Epithelial cell of esophagus (primary cell): Measurements from ENCODE around the gene CHPF.

Experiments used
- DNase-seq: peaks from one replicate; pipeline ENCODE4 v3.0.0; 2010; ENCODE audit warnings: low read depth
- H3K4me3 ChIP-seq: 2 replicates; pipeline ENCODE4 v1.5.1; 2011; ENCODE audit warnings: mild to moderate bottlenecking, low read length, control low read depth
- TF ChIP-seq, protein P1 (sequence below): IDR thresholded peaks from 2 replicates; pipeline ENCODE4 v1.5.1; 2011; ENCODE audit warnings: low read depth, mild to moderate bottlenecking, low read length, control low read depth, inconsistent platforms; ENCODE audit not compliant: insufficient read depth; ENCODE audit errors: missing control alignments

CHPF gene

DNA sequence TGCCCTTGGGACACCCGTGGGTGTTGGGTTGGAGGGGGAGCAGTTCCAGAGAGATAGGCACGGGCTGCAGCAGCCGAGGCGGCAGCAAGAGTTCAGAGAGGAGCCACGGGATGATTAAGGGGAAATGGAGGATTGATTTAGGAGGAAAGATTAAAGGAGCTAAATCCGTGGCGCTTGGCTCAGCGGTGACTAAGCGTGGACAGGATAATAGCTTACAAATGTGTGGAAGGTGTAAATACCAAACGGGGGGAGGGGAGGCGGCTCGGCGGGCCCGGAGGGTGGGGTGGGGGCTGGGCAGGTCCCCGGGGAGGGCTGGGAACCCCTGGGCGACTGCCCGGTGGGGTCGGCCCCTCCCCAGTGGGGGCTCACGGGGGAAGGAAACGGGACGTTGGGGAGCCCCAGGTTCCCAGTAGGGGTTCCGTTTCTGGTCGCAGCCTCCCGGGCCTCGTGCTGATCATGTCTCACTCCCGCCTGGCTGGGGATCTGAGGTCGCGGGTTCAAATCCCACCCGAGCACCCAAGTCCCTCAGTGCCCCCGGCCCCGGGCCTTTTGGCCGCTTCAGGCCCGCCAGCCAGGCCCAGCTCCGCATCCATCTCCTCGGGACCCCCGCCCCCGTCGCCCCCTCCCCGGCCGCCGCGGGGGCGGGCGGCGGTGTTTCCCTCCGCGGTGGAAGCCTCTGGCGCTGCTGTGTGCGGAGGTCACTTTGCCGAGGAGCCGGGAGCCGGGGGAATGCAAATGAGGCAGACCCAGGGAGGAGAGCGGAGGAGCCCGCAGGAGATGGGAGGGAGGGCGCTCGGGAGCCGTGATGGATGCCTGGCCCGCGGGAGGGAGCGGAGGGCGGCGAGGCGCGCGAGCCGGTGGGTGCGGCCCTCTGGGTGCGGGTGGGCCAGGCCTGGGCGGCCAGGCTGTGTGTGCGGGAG, 21.2 kb downstream of the CHPF start:
- peak; percentile 81 for DNase-seq

DNA sequence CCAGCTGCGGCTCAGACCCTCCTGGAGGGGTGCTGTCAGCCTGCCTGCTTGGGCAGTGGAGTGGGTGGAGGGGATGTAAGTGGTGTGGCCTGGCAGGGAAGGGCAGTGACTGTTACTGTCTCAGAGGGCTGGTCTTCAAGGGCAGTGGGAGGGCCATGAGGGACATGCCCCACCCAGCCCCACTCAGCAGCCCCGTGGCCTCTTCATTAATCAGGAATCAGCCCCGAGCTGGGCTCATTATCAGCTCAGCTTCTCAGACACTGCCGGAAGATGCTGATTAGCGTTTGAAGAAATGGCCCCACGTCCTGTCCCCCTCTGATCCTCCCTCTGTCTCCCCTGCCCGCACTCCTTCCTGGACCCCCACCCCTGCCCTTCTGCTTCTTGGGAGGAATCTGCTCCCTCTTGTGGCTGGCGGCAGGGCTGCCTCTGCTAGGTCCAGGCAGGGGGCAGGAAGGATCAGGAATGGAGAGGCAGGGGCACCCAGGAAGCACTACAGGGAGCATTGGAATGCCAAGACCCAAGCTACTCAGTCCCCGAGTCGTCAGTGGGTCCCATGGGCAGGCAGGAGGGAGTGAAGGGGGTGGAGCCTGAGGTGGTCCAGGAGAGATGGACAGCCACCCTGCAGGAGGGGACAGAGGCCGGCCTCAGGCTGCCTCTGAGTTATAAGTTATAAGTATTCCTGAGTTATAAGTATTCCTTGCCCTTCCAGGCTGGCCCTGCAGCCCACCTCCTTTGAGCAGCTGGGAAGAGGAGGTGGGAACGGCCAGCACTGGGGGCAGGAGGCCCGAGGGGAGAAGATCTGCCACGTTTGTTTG, 22.3 kb downstream of the CHPF start:
- DNase-seq: peak; percentile 30
- H3K4me3 ChIP-seq: no peak overlapping the region
- TF ChIP-seq, protein P1, sequence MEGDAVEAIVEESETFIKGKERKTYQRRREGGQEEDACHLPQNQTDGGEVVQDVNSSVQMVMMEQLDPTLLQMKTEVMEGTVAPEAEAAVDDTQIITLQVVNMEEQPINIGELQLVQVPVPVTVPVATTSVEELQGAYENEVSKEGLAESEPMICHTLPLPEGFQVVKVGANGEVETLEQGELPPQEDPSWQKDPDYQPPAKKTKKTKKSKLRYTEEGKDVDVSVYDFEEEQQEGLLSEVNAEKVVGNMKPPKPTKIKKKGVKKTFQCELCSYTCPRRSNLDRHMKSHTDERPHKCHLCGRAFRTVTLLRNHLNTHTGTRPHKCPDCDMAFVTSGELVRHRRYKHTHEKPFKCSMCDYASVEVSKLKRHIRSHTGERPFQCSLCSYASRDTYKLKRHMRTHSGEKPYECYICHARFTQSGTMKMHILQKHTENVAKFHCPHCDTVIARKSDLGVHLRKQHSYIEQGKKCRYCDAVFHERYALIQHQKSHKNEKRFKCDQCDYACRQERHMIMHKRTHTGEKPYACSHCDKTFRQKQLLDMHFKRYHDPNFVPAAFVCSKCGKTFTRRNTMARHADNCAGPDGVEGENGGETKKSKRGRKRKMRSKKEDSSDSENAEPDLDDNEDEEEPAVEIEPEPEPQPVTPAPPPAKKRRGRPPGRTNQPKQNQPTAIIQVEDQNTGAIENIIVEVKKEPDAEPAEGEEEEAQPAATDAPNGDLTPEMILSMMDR: peak; percentile 58

More for the DNA sequence above, 21.2 kb downstream of the CHPF start:
- TF ChIP-seq, protein P1: no peak
- H3K4me3 ChIP-seq: no peak overlapping the region

DNA sequence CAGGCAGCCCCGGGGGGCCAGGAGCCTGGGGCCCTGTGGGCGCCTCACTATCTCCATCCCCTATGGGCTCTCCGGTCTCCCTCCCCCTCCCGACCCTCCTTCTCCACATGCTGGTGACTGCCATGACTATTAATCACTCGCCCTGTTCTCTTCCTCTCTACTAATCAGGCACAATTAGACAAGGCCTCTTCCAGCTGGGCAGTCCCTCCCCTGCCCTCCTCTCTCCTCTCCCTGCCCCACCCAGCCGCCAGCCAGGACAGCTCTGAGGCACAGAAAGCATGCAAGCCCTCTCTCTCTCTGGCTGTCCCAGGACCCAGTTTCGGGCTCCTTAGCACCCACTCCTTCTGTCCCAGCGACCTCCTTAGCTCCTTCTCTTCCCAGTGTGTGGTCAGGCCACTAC, 23.5 kb downstream of the CHPF start:
- DNase-seq: no peak
- H3K4me3 ChIP-seq: no peak overlapping the region
- TF ChIP-seq, protein P1: no peak

DNA sequence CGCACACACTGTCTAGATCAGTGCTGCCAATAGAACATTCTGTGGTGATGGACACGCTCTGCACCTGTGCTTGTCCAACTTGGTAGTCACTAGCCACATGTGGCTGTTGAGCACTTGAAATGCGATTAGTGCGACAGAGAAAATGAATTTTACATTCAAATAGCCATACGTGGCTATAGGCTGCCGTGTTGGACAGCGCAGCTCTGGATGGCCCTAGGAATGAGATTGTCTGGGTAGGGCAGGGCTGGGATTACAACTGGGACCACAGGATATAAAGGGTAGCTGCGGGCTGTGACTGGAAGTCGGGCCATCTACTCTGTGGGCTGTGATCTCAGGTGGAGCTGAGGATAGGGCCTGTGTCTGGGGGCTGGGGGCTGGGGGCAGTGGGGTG, 24.1 kb downstream of the CHPF start:
- H3K4me3 ChIP-seq: no peak overlapping the region
- TF ChIP-seq, protein P1: no peak
- DNase-seq: no peak

DNA sequence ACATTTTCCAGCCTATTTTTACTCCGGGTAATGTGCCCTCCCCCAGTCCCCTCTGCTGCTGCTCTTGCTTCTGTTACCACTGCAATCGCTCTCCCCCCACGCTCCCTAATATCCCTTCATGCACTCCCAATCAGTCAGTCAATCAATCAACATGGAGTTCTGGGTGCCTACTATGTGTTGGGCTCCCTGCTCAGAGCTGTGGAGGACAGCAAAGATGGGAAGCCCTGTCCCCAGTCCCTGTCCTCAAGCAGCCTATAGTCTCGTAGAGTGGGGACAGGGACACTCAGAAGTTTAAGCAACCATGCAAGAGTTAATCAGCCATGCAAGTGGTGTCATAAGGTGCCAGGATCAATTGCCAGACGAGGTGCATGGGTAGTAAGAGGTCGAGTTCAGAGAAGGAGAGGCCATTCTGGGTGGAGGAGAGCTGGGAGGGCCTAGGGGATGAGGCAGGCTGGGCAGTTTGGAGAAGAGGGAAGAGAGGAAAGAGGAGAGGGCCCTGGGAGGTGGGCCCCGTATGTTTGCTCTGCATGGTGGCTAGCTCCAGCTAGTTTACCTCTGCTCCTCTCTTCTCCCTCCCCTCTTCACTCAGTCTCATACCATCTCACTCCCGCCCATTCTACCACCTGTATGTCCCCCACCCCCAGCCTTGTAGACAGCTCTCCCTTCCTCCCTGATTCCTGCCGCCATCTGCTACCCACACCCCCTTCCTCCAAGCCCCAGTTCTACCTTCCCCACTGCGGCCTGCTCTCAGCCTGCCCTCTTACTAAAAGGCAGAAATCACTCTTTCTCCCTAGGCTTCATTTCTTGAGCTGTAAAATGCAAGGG, 25.4 kb downstream of the CHPF start:
- TF ChIP-seq, protein P1: no peak
- no peak for DNase-seq
- no peak overlapping the region for H3K4me3 ChIP-seq

DNA sequence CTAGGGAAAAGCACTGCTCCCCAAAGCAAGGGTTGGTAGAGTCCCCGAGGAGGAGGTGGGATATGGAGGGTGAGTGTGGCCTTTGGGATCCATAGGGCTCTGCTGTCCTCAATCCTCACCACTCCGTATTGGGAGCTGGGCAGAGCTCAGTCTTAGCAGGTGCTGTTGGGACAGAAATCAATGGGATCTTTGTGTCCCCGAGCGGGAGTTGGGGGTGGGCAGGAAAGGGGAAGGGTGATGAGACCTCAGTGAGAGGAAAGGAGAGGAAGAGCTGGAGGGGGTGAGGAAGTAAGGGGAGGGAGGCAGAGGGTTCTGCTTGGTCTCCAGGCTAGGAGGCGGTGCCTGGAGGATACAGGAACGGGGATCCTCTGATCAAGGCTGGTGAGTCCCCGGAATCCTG, 26.7 kb downstream of the CHPF start:
- TF ChIP-seq, protein P1: no peak
- no peak for DNase-seq
- H3K4me3 ChIP-seq: no peak overlapping the region
